HEK293T (cell line): ENCODE data around the gene RPP30.
A peak's percentile ranks its signal among the peaks of the same experiment; 100 is the strongest.

Experiments used
- CTCF ChIA-PET: fragments of 350-600 bp; formaldehyde crosslinking; extraction: SDS; loops from one replicate; lab custom pipeline; 2021; ENCODE audit warnings: antibody characterized with exemption, inconsistent platforms; lab: Yijun Ruan, JAX
- POLR2A ChIA-PET: fragments of 350-600 bp; formaldehyde crosslinking; extraction: SDS; loops from one replicate; lab custom pipeline; 2020; ENCODE audit warnings: antibody characterized with exemption, inconsistent platforms; lab: Yijun Ruan, JAX
- DNase-seq: peaks from one replicate; pipeline ENCODE4 v3.0.0; 2012; ENCODE audit warnings: mixed read lengths; ENCODE audit errors: extremely low spot score
- ARNT ChIP-seq: fragments of 450-650 bp; IDR thresholded peaks from 2 replicates; pipeline ENCODE4 v1.6.1; 2017; ENCODE audit warnings: mild to moderate bottlenecking
- BHLHE40 ChIP-seq: fragments of 450-650 bp; IDR thresholded peaks from 2 replicates; pipeline ENCODE4 v1.6.1; 2016; ENCODE audit warnings: mild to moderate bottlenecking, moderate library complexity, borderline replicate concordance
- CTBP1 ChIP-seq: fragments of 450-650 bp; IDR thresholded peaks from 2 replicates; pipeline ENCODE4 v1.6.1; 2016; ENCODE audit warnings: borderline replicate concordance
- ELF4 ChIP-seq: fragments of 450-650 bp; IDR thresholded peaks from 2 replicates; pipeline ENCODE4 v1.6.1; 2017; ENCODE audit warnings: antibody characterized with exemption
- FOXA1 ChIP-seq: fragments of 450-650 bp; IDR thresholded peaks from 2 replicates; pipeline ENCODE4 v1.6.1; 2016; ENCODE audit warnings: mild to moderate bottlenecking
- FOXK2 ChIP-seq: fragments of 450-650 bp; IDR thresholded peaks from 2 replicates; pipeline ENCODE4 v1.6.1; 2016; ENCODE audit warnings: mild to moderate bottlenecking
- FOXM1 ChIP-seq: fragments of 450-650 bp; IDR thresholded peaks from 2 replicates; pipeline ENCODE4 v1.6.1; 2017; ENCODE audit warnings: mild to moderate bottlenecking, borderline replicate concordance
- HDGF ChIP-seq: fragments of 450-650 bp; IDR thresholded peaks from 2 replicates; pipeline ENCODE4 v1.6.1; 2017; ENCODE audit warnings: antibody characterized with exemption, borderline replicate concordance
- L3MBTL2 ChIP-seq: fragments of 450-650 bp; conservative IDR thresholded peaks from 2 replicates; pipeline ENCODE4 v1.6.1; 2016; ENCODE audit warnings: mild to moderate bottlenecking
- LEF1 ChIP-seq: fragments of 450-650 bp; IDR thresholded peaks from 2 replicates; pipeline ENCODE4 v1.6.1; 2017; ENCODE audit warnings: mild to moderate bottlenecking, borderline replicate concordance
- NFRKB ChIP-seq: fragments of 450-650 bp; IDR thresholded peaks from 2 replicates; pipeline ENCODE4 v1.6.1; 2016; ENCODE audit warnings: mild to moderate bottlenecking, moderate library complexity
- PKNOX1 ChIP-seq: fragments of 450-650 bp; IDR thresholded peaks from 2 replicates; pipeline ENCODE4 v1.6.1; 2016
- SP1 ChIP-seq: fragments of 450-650 bp; IDR thresholded peaks from 2 replicates; pipeline ENCODE4 v1.6.1; 2017
- SUZ12 ChIP-seq: fragments of 450-650 bp; IDR thresholded peaks from 2 replicates; pipeline ENCODE4 v1.6.1; 2016; ENCODE audit warnings: mild to moderate bottlenecking
- TARDBP ChIP-seq: fragments of 450-650 bp; IDR thresholded peaks from 2 replicates; pipeline ENCODE4 v1.6.1; 2016
- ZNF384 ChIP-seq: fragments of 450-650 bp; IDR thresholded peaks from 2 replicates; pipeline ENCODE4 v1.6.1; 2016

Gene RPP30

DNA sequence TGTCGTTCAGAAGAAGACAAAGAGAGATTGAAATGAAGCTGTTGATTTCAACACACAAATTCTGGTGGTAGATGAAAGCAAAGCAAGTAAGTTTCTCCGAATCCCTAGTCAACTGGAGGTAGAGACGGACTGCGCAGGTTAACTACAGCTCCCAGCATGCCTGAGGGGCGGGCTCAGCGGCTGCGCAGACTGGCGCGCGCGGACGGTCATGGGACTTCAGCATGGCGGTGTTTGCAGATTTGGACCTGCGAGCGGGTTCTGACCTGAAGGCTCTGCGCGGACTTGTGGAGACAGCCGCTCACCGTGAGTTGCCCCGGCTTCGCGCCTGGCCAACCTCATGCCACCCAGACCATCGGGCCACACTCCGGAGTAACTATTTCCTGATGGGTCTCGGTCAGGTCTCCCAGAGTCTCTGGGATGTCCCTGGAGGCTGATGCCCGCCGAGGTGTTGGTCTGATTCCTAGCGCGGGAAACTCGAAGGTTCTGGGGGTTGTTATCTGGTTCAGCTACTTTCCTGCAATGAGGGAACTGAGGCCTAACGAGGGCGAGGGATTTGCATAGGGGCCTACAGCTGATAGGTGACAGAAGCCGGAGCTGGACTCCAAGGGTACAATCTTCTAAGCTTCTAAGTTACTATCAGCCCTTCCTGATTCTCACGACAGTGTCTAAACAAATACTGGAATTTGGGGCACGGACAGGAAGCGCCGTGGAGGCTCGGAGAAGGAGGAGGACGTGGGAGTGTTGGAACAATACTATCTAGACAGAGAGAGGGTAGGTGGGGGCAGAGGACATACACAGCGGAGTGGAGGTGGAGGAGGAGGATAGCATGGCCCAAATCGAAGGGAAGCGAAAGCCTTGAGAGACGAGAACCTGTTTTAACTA is at the start of gene RPP30:
RPP30 (plus strand) TSS at position 209 of the 882 bp plus-strand sequence; CDS start at position 222, 13 bp downstream.
- TF ChIP-seq TARDBP = no peak
- TF ChIP-seq ZNF384 = no peak
- peak; percentile 79 for TF ChIP-seq L3MBTL2
- no peak for TF ChIP-seq LEF1
- ChIA-PET CTCF (interaction anchor here (1.1 kb wide), 1 partner anchor 8 kb away, joined by 3 read pairs; no protein-coding TSS in a partner anchor), POLR2A (interaction anchor here (0.6 to 1.4 kb wide), 8 partner anchors 8 to 392 kb away, joined by 3 to 5 read pairs (median 3); no protein-coding TSS in a partner anchor)
- peak; percentile 85 for DNase-seq

DNA sequence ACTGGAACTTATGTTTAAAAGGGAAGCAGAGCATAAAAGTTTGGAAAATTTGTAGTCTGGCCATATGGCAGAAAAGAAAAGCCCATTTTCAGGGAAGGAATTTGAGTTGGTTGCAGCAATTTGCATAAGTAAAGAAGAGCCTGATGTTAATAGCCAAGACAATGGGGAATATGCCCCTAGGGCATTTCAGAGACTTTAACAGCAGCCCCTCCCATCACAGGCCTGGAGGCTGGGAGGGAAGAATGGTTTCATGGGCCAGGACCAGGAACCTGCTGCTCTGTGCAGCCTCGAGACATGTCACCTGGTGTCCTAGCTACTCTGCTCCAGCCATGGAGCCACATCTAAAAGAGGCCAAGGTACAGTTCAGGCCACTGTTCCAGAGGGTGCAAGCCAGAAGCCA is 49.3 kb upstream of the RPP30 start:
- ChIA-PET POLR2A (no interaction called here), CTCF (no interaction called here)
- TF ChIP-seq HDGF (no peak), LEF1 (no peak), TARDBP (no peak), SUZ12 (no peak), ZNF384 (no peak), FOXA1 (no peak), NFRKB (no peak), FOXK2 (no peak), PKNOX1 (no peak), ELF4 (no peak), BHLHE40 (no peak), FOXM1 (no peak), ARNT (no peak), L3MBTL2 (no peak)
- no peak for DNase-seq

GRCh38 chr10:90832111-90832510 is 39.7 kb upstream of the RPP30 start:
- ChIA-PET CTCF (no interaction called here), POLR2A (no interaction called here)
- no peak for DNase-seq
- no peak for TF ChIP-seq SUZ12

DNA sequence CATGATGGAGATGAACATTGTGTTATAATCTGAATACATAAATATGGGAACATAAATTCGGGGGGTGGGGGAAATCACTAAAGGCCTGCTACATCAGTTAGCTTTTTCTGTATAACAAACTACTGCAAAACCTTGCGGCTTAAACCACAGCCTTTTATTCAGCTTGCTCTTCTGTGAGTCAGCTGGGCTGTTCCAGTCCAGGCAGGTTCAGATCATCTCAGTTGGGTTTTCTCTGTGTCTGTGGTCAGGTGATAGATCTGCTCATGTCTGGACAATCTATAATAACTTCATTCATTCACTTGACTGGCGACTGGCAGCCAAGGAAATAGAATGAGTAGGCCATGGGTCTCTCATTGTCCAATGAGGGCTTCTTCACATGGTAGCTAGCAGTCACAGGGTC is 37.4 kb upstream of the RPP30 start:
- no peak for DNase-seq
- ChIA-PET POLR2A (no interaction called here), CTCF (no interaction called here)
- no peak for TF ChIP-seq FOXA1
- no peak for TF ChIP-seq FOXM1
- no peak for TF ChIP-seq L3MBTL2

DNA sequence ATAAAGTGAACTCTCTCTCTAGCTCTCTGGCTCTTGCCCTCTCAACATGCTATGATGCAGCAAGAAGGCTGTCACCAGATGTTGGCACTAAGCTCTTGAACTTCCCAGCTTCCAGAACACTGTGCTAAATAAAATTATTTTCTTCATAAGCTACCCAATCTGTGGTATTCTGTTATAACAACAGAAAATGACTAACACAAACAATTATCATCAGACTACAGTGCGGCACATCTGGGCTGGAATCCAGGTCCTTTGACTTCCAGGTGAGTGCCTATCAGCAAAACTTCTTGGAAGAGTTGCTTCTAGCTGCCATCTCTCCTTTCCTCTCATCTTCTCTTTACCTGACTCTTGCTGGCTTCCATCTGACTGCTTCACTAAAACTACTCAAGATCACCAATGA is 34.3 kb upstream of the RPP30 start:
- TF ChIP-seq L3MBTL2 (no peak), BHLHE40 (no peak), FOXK2 (no peak), CTBP1 (no peak), PKNOX1 (no peak), LEF1 (no peak), TARDBP (no peak)

GRCh38 chr10:90842725-90843124 is 29.0 kb upstream of the RPP30 start:
- ChIA-PET POLR2A (no interaction called here), CTCF (no interaction called here)
- TF ChIP-seq TARDBP (no peak), CTBP1 (no peak), FOXM1 (no peak), ELF4 (no peak), PKNOX1 (no peak), NFRKB (no peak), ARNT (no peak), FOXK2 (no peak), LEF1 (no peak), FOXA1 (no peak), BHLHE40 (no peak), L3MBTL2 (no peak), ZNF384 (no peak)
- DNase-seq = no peak

More for the DNA sequence above, 34.3 kb upstream of the RPP30 start:
- ChIA-PET POLR2A (no interaction called here), CTCF (interaction anchor here (0.5 kb wide), 1 partner anchor 28 kb away, joined by 3 read pairs; no protein-coding TSS in a partner anchor)
- no peak for DNase-seq

- DNase-seq = no peak
- CTCF ChIA-PET = no interaction called here
- POLR2A ChIA-PET = no interaction called here
- TF ChIP-seq ZNF384 (no peak), L3MBTL2 (no peak), SP1 (no peak), LEF1 (no peak), FOXM1 (no peak), NFRKB (no peak), SUZ12 (no peak), FOXA1 (no peak), HDGF (no peak)
These were observed 26.0 kb upstream of the RPP30 start for GRCh38 chr10:90845726-90846125.
